ENCODE results near the gene SPTB.

SPTB gene

DNA sequence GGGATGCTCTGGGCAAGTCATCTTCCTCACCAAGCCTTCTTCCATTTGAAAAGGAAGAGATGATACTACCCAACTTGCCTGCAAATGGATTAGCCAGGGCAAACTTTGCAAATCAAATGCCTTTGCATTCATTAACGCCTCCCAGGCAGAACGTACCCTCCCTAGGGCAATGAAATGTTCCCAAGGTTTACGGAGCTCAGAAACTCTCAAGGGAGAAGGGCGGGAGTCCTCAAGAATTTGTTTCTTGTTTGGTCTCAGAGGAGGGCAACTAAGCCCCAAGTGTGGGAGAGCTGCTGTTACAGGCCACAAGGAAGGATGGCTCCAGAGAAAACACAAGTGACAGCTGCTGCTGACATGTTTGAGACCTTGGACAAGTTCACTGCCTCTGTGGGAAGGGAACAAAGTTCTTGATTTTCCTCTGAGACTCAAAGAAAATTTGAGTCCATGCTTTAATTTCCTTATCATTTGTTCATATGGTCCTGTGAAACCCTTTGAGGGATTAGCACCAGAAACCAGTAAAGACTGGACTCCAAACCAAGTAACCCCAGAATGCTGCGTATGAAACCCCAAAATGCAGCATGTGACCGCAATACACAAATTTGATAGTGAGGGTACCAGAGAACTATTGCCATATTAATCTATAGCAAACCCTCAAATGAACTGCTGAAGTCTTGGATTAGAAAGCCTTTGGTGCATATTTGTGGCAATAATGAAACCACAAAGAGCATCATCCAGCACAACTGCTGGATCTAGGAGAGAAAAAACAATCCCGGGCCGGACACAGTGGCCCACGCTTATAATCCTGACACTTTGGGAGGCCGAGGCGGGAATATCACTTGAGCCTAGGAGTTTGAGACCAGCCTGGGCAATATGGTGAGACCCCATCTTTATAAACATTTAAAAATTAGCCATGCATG is 22.9 kb downstream of the SPTB start:
- TF ChIP-seq MYC (IDR thresholded peaks at IDR 0.05; ENCODE audit: low read depth, low read length), result no peak
- TF ChIP-seq, protein P1, sequence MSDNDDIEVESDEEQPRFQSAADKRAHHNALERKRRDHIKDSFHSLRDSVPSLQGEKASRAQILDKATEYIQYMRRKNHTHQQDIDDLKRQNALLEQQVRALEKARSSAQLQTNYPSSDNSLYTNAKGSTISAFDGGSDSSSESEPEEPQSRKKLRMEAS (IDR thresholded peaks at IDR 0.05; ENCODE audit: low read depth, low read length), result no peak
- TF ChIP-seq, protein P2, sequence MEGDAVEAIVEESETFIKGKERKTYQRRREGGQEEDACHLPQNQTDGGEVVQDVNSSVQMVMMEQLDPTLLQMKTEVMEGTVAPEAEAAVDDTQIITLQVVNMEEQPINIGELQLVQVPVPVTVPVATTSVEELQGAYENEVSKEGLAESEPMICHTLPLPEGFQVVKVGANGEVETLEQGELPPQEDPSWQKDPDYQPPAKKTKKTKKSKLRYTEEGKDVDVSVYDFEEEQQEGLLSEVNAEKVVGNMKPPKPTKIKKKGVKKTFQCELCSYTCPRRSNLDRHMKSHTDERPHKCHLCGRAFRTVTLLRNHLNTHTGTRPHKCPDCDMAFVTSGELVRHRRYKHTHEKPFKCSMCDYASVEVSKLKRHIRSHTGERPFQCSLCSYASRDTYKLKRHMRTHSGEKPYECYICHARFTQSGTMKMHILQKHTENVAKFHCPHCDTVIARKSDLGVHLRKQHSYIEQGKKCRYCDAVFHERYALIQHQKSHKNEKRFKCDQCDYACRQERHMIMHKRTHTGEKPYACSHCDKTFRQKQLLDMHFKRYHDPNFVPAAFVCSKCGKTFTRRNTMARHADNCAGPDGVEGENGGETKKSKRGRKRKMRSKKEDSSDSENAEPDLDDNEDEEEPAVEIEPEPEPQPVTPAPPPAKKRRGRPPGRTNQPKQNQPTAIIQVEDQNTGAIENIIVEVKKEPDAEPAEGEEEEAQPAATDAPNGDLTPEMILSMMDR (IDR thresholded peaks at IDR 0.05; ENCODE audit: low read depth, low read length), result no peak
- TF ChIP-seq POLR2A (IDR thresholded peaks at IDR 0.05; ENCODE audit: extremely low read depth, insufficient read length), result no peak
- no peak for DNase-seq (ENCODE audit: low read depth)
- no peak overlapping the region for H3K4me3 ChIP-seq (ENCODE audit: low read depth, low read length)

DNA sequence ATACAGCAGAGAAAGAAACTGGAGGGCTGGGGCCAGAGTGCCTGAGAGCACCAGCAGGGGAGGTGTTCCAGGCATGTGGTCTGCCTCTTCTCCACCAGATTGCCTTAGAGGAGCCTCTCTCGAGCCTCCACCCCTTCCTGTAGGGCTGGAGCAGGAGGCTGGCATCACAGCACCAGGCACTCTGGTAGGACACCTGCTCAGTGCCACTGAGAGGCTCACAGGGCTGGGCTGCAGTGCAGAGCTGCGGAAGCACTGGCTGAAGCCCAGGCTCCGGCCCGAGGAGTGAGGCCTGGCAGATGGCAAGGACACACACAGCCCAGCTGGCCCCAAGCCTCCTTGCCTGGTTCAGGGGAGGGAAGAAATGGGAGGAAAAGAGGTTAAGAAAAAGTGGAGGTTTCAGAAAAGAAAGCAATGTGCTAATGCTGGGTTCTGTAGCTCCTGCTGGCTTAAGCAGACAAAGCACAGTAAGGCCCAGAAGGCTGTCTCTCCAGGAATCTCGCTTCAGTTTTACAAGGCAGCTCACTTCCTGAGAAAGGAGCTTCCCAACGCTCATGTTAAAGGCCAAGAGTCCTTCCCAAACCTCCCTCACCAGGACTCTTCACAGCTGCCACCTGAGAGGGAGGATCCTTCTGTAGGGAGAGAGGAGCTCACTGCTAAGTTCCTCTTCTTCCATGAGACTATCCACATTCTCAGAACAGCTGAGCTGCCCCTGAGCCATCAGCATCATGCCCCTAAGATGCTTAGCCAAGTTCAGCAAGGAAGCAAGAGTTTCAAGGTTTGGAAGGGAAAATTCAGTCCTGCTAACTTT is 23.8 kb downstream of the SPTB start:
- TF ChIP-seq POLR2A (IDR thresholded peaks at IDR 0.05; ENCODE audit: extremely low read depth, insufficient read length) (no peak), MYC (IDR thresholded peaks at IDR 0.05; ENCODE audit: low read depth, low read length) (no peak)
- TF ChIP-seq, protein P1 (IDR thresholded peaks at IDR 0.05; ENCODE audit: low read depth, low read length), result no peak
- TF ChIP-seq, protein P2 (IDR thresholded peaks at IDR 0.05; ENCODE audit: low read depth, low read length), result no peak
- peak; percentile 12 for DNase-seq (ENCODE audit: low read depth)
- H3K4me3 ChIP-seq (ENCODE audit: low read depth, low read length), result no peak overlapping the region

DNA sequence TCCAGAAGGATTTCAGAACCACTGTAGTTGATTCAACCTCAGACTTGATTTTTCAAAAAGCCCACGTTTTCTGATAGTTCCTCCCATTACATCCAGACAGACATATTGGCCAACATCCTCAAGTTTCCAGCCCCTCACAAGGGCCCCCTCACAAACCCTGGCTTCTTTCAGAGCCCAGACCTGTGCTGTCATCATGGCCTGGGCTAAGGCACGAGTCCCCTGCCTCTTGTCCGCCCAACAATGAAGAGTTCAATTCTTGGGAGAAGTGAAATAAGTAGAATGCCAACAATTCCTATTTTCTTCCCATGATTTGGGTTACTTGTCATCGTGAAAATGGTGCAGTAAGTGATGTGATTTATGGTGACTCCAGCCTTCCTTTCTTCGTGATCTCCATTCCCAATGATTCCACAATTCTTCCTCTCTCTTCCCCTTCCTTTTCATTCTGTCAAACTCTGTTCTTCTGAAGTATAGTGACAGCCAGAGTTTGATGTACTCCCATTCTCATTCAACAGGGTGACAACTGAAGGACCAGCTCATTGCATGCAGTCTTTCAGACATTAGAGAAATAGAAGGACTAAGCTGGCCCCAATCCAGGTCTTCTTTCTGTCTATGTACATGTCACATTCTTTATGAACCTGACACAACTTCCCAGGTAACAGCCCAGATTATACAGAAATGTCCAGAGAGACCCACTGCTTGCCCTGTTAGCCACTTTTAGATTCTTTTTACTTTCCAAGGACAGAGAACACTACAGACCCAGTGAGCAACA is 29.2 kb downstream of the SPTB start:
- H3K4me3 ChIP-seq (ENCODE audit: low read depth, low read length), result no peak overlapping the region
- TF ChIP-seq POLR2A (IDR thresholded peaks at IDR 0.05; ENCODE audit: extremely low read depth, insufficient read length) (no peak), MYC (IDR thresholded peaks at IDR 0.05; ENCODE audit: low read depth, low read length) (no peak)
- no peak for DNase-seq (ENCODE audit: low read depth)

DNA sequence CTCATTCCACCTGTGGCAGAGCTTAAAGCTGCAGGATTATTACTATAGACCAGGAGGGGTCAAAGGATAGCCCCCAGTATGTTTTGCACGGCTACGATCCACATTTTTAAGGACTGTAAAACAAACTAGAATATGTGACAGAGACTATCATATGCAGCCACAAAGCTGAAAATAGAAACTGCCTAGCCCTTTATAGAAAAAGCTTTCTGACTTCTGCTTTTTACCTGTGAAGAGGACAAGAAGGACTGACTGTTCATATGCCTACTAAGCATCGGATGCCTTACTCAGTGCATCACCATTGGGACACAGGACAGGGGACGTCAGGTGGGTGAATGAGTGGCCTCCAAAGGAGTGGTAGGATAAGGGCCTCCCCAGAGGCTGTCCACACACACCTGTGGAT is 29.8 kb downstream of the SPTB start:
- TF ChIP-seq, protein P2 (IDR thresholded peaks at IDR 0.05; ENCODE audit: low read depth, low read length), result no peak
- TF ChIP-seq, protein P1 (IDR thresholded peaks at IDR 0.05; ENCODE audit: low read depth, low read length), result no peak
- no peak for TF ChIP-seq MYC (IDR thresholded peaks at IDR 0.05; ENCODE audit: low read depth, low read length)
- no peak for TF ChIP-seq POLR2A (IDR thresholded peaks at IDR 0.05; ENCODE audit: extremely low read depth, insufficient read length)
- no peak for DNase-seq (ENCODE audit: low read depth)
- no peak overlapping the region for H3K4me3 ChIP-seq (ENCODE audit: low read depth, low read length)

DNA sequence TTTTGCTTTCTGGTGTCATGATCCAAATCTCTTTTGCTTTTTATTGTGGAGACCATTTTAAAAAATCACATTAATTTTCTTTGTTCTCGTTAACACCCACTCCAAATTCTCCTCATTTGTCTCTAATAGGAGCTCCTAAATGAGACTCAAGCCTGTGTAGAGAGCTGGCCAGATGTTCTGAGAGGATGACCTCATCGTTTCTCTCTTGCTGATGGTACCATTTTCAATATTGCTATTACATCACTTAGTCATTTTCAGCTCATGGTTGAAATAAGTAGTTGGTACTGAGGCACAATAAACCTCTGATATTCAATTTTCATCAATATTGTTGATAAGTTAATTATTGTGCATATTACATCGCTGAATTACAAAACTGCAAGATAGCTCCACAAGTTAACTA is 31.5 kb downstream of the SPTB start:
- TF ChIP-seq, protein P2 (IDR thresholded peaks at IDR 0.05; ENCODE audit: low read depth, low read length), result no peak
- TF ChIP-seq, protein P1 (IDR thresholded peaks at IDR 0.05; ENCODE audit: low read depth, low read length), result no peak
- no peak for TF ChIP-seq POLR2A (IDR thresholded peaks at IDR 0.05; ENCODE audit: extremely low read depth, insufficient read length)
- TF ChIP-seq MYC (IDR thresholded peaks at IDR 0.05; ENCODE audit: low read depth, low read length), result no peak
- no peak overlapping the region for H3K4me3 ChIP-seq (ENCODE audit: low read depth, low read length)
- no peak for DNase-seq (ENCODE audit: low read depth)
